Sigmoid colon (tissue), 3 donors: Measurements from ENCODE around the gene GCM1.

ENCODE experiments used
- POLR2A ChIP-seq, 2 donors: fragments of 450-650 bp; IDR thresholded peaks; one replicate each; pipeline ENCODE4 v1.6.1; 2016; ENCODE audit warnings: antibody characterized with exemption in 2 of 2, mild to moderate bottlenecking in 2 of 2, moderate library complexity in 2 of 2
- TF ChIP-seq, protein P1 (sequence below), 4 experiments: fragments of 450-650 bp in 3 of 4; fragments of 200-600 bp in 1 of 4; IDR thresholded peaks; one replicate each; pipeline ENCODE4 v1.5.1; 2016 to 2019; ENCODE audit warnings: antibody characterized with exemption in 4 of 4, mild to moderate bottlenecking in 3 of 4, moderate library complexity in 2 of 4

DNA sequence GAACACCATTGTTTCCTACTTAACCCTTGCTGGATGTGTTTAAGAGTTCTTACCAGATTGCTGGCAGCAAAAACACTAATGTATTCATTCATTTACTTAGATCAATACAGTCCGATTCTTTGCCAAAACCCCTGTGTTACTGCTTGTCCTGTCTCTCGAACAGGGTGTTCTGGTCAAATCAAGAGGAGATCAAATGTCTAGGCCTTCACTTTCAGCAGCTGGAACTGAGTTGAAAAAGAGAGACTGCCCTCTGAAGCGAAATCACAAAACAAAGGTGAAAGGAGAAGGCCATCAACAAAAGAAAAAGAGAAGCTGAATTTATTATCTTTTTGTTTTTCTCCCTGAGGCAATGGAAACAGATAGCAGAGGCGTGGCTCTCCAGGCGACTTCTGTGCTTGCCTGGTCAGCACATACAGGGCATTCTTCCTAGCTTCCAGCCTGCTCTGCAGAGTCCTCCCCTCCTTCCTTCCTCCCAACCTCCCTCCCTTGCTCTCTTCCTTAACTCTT is 44.1 kb upstream of the GCM1 start:
- TF ChIP-seq POLR2A (IDR thresholded peaks at IDR 0.05), result no peak
- TF ChIP-seq, protein P1, sequence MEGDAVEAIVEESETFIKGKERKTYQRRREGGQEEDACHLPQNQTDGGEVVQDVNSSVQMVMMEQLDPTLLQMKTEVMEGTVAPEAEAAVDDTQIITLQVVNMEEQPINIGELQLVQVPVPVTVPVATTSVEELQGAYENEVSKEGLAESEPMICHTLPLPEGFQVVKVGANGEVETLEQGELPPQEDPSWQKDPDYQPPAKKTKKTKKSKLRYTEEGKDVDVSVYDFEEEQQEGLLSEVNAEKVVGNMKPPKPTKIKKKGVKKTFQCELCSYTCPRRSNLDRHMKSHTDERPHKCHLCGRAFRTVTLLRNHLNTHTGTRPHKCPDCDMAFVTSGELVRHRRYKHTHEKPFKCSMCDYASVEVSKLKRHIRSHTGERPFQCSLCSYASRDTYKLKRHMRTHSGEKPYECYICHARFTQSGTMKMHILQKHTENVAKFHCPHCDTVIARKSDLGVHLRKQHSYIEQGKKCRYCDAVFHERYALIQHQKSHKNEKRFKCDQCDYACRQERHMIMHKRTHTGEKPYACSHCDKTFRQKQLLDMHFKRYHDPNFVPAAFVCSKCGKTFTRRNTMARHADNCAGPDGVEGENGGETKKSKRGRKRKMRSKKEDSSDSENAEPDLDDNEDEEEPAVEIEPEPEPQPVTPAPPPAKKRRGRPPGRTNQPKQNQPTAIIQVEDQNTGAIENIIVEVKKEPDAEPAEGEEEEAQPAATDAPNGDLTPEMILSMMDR (IDR thresholded peaks at IDR 0.05), result no peak
